Lung microvascular endothelial cell (primary cell): ENCODE data around the gene ACACB. TPM values are rescaled to one million over a fixed set of nuclear protein-coding genes. Genes with fewer than 3 reads are reported as not detected.
A peak's percentile ranks its signal among the peaks of the same experiment; 100 is the strongest.

Experiments used
- DNase-seq, 2 donors: peaks; one replicate each; pipeline versions ENCODE4 v3.0.0 to v3.0.0-alpha.2; 2010; ENCODE audit warnings: low read depth in 2 of 2
- total RNA-seq: library from RNA; depleted of rRNA; stranded (reverse); fragments of >200 nt; gene quantifications from 2 replicates; pipeline ENCODE4 v1.2.1, GENCODE V29; 2014

The ACACB gene
- total RNA-seq, 1 donor from 2014 or later = 3.4 TPM

DNA sequence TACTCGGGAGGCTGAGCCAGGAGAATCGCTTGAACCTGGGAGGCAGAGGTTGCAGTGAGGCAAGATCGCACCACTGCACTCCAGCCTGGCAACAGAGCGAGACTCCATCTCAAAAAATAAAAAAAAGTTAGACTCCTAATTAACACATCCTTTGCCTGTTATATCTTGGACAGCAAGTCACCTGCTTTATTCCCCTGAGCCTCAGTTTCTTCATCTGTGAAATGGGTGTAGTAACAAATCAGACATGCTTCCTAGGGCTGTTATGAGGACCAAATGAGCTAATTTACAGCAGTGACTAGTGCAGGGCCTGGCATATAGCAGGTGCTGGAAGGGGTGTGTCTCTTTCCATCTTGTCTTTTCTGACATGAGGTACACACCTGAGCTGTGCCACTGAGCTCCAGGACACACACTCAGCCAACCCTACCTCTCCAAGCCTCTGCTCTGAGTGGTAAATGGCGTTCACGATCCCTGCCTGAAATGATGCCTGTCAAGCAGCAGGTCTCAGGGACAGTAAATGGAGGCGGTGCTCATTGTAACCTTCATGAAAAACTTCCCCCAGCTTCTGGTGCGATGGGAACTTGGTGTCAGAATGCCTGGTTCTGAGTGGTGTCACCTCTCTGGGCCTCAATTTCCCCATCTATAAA lies 161.0 kb downstream of the ACACB start:
- no peak for DNase-seq

DNA sequence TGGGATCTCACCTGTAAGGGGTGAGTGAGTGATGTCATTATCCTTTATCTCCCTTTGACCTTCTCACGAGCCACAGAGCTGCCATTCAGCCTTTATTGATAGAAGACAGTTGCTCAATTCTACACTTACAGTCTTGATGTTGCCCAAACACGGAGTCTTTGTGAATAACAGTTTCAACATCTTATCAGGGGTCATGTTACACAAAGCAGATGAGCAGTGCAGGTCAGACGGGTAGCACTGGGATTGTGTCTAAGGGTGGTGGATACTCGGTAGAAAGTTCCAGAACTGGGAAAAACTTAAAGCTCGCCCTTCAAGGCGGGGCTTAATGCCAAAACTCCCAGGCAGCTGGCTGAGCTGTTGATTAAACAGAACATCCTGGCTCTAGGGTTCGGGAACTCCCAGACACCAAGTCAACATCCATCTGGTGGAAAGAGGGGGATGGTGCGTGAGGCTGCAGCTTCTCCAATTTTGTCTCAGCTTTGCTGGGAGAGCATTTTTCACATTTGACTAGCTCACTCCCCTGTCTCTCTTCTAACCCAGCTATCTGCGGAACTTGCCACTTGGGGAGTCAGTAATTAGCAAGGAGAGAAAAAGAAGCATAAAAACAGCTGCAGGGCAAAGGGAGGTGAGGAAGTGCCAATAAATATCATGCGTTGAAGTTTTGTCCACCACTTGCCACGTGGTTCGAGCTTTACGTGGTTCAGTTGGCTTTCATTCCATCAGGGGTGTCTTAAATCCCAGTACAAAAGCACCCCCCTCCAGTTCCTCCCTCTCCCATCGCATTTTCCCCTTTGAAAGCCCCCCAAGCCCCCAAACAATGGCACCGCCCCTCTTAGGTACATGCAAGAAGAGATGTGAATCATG lies 161.7 kb downstream of the ACACB start:
- DNase-seq = no peak

DNA sequence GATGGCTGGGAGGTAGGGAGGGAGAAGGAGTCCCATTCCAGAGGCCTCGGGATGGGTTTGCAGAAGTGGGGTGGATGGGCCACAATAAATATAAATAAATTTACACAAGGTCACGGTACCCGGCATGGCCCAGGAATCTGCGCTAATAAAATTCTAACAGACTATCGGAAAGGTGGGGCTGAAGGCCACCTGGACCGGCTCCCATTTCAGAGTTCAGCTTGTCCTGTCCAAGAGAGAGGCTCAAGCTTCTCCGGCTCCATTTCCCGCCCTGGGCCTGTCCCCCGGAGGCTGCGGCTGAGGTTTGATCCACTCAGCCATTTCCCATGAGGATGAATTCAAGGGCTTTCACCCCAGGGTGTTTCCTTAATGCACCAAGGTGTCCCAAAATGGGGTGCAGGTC lies 162.5 kb downstream of the ACACB start:
- DNase-seq = no peak

DNA sequence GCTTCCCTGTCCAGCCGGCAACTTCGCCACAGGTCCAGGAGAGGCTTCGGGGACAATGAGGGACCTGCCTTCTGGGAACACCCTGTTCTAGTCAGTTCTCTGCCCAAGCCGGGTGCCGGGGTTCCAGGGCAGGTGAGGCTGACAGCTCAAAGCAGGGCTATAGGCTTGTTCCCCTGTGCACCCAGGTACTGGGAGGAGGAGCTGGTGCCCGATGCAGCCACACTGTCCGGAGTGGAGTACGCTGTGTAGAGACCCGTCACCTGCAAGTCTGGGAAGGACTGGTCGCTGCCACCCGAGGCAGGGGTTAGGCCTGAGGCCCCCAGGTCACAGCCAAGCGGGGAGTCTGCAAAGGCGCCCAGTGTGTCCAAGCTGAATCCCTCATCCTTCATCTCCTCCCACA lies 163.1 kb downstream of the ACACB start:
- no peak for DNase-seq

DNA sequence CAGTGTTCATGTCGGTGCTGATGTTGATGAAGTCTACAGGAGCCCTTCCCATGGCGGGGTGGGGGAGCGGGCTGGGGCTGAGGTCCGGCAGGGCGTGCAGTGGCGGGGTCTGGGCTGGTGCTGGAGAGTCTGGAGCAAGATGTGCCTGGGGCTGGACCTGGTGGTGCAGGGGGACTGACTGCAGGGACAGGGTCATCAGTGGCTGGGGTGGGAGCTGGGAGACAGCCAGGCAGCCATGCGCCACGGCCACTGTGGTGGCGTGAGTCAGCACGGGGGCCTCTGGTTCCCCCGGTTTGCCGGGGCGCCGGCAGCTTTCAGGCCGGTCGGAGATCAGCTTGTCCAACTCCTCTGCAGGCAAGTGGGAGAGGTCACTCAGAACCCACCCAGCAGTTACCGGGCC lies 165.1 kb downstream of the ACACB start:
- DNase-seq = no peak

DNA sequence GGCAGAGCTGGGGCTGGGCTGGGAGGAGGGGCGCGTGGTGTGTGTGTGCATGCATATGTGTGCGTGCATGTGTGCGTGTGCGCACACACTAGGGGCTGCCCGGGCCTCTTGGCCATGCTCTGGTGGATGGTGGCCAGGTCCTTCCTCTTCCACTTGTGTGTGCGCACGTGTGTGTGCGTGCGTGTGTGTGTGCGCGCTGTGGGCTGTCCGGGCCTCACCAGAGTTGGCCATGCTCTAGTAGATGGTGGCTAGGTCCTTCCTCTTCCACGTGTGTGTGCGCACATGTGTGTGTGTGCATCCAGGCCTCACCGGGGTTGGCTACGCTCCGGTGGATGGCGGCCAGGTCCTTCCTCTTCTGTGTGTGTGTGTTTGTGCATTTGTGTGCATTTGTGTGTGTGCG lies 168.0 kb downstream of the ACACB start:
- no peak for DNase-seq

DNA sequence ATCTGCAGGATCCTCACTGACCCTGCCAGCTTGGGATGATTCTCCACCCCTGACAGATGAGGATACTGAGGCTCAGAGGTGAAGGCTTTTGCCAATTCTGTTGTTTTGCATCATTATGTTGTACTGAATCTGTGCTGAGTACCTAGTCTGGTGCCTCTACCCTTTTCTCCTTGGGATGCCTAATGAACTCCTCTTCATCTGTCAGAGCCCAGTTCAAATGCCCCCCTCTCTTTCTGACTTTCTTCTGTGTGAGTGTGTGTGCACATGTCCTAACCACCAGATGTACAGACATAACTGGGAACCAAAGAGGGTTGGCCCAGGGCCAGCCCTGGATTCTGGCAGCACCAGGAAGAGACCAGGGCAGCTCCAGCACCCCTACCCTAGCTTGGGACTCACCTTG lies 169.9 kb downstream of the ACACB start:
- DNase-seq = no peak

DNA sequence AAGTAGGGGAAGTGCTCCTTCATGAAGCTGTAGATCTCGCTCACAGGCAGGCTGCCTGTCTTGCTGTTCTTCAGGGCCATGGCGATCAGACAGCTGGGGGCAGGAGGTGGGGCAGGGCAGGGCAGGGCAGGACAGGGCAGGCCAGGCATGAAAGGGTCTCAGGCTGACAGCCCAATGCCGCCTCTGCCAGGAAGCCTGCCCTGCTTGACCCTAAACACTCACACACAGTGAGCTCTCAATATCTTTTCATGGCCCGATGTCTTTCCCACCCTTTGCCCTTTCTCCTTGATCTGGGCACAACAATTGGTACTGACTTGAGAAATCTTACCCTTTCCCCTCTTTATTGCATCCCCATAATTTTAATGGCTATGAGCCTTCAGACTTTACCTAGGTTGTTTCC lies 170.3 kb downstream of the ACACB start:
- no peak for DNase-seq

DNA sequence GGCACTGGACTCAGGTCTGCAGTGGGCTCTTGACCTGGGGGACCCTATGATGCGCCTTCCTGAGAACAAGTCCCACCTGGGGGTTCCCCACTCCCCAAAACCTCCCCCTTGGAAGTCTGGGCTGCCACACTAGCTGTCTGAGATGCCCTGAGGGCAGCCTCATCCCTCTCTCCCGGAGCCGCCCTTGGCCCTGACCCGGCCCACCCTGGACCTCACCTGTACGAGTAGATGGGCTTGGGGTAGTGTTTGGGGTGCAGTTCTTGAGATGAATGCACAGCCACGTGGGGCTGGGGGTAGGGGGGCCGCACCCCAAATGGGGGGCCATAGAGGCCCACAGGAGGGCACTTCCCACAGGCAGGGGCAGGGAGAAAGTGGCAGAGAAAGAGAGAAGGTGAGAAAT lies 170.8 kb downstream of the ACACB start:
- DNase-seq = no peak

DNA sequence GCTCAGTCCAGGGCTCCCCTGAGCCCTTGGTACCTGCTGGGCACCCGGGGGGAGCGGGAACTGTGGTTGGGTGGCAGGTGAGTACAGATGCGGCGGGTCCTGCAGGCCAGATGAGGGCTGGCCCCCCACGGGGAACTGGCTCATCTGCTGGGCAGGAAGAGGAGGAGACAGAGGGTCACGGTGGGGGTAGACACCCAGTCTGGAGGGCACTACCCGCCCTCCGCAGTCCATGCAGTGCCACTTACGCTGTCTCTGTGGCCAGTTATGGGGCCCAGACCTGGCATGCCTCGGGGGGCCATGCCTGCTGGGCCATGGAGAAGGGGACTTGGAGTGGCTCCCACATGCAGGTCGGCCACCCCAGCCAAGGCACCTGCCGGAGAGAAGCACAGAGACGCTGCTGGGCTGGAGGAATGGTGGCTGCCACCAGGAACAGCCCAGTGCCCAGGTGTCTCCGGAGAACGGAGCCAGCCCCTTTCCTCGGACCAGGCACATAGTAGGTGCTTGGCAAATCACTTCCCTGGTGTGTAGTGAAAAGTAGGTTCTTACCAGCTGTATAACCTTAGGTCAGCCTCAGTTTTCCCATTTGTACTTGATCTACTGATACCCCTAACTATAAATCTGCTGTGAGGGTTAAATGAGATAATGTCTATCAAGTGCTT lies 171.6 kb downstream of the ACACB start:
- no peak for DNase-seq

DNA sequence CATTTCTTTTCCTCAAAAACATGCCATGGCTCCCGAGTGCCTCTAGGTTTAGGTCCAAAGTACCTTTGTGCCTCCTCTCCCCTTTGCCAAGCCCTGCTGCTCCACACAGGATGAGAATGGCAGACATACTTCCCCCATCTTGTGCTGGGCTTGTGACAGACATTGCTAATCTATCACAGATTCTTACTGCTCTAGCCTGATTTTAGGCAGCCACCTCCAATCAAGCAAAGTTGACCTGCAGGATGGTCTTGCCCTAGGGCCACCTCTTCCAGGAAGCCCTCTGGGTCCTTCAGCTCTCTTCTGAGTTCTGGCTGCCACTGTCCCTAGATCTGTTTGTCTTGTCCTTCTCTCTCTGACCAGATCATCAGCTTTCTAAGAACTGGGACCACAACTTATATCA lies 172.2 kb downstream of the ACACB start:
- peak in 1 of 2 donors; percentile 11 for DNase-seq

DNA sequence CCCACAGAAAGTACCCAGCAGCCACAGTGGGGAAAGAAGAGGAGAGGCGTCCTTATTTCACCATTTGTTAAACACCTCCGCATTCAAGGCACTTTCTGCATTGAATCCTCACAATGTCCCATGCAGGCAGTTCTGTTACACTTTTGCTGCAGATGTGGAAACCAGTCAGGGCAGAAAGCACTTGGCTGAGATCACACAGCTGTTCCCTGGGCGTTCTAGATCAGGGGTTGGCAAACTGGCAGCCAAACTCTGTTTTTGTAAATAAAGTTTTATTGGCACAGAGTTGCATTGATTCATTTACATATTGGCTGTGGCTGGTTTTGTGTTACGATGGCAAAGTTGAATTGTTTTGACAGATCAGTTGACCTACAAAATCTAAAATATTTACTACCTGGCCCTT lies 172.6 kb downstream of the ACACB start:
- no peak for DNase-seq

DNA sequence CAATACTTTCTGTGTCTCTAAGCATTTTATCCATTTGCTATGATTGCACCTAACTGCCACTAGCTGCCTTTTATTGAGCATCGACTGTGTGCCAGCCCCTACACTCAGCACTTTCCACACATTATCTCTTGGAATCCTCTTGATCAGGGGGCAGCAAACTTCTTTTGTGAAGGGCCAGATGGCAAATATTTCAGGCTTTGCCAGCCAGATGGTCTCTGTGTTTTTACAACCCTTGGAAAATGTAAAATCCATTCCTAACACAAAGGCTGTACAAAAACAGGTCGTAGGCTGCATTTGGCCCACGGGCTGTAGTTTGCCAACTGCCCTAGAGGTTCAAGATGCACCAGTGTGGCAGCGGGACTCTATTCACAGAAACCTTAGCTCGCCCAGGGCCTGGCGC lies 173.2 kb downstream of the ACACB start:
- no peak for DNase-seq

DNA sequence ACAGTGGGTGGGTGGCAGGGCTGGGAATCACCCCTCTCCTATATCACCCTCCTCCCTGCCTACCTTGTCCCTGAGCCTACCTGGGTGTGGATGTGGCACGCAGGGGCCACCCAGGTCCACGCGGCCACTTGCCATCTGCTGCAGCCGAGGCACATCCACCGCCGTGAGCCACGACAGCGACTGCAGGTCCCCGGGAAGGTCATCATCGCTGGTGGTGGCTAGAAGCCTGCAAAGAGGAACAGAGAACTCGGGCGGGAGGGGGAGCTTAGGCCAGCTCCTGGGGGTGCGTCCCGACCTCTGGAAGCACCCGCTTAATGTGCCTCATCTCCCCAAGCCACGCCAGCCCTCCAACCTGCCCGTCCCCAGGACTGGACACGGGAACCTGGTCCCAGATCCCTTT lies 173.7 kb downstream of the ACACB start:
- DNase-seq = no peak

DNA sequence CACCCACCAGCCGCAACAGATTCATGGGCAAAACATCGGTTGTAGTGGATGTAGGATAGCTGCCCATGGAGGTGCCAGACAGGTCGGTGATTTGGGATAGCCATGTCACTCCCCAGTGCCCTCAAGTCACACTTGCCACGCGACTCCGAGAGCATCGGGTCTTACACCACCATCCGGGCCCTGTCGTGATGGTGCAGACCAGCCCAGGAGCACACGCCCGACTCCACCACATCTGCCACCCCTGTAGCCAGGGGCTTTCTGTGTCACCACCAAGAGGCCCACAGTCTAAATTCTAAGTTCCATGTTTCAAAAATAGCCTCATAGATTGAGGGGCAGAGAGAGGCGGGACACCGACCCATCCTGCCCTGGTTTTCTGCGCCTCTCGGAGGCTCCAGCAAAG lies 174.7 kb downstream of the ACACB start:
- DNase-seq = no peak

DNA sequence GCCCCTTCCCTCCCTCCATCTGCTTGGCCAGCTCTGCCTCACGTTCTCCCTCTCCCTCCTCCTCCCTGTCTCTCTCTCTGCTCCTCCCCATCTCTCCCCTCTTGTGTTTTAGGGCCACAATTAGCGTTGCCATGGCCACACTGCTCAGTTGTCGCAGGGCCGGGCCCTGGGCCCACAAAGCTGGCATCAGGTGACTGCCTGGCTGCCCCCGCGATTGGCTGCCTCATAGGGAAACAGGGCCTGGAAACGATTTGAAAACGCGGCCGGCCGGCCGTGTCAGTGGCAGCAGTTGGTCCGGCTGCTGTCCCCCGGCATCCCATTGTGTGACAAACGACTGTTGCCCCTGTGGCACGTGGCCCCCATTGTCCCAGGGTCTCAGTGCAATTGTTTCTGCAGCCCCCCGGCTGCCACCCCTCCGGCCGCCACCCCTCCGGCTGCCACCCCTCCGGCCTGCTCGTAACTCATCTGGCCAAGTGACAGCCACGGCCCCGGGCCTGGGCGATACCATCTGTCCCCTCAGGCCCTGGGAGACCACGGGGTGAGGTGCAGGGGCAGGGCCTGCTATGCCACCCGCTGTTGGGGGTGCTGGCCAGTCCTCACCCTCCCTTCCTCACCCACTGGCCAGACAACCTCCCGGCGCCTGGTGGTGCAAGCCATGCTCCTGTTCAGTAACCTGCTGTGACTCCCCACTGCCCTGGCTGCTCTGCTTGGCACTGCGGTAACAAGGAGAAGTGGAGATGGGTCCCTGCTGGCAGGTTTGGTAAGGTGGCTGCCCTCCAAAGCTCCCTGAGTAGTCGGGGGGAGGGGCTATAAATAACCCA lies 175.3 kb downstream of the ACACB start:
- DNase-seq = peak; percentile 16 to 65

DNA sequence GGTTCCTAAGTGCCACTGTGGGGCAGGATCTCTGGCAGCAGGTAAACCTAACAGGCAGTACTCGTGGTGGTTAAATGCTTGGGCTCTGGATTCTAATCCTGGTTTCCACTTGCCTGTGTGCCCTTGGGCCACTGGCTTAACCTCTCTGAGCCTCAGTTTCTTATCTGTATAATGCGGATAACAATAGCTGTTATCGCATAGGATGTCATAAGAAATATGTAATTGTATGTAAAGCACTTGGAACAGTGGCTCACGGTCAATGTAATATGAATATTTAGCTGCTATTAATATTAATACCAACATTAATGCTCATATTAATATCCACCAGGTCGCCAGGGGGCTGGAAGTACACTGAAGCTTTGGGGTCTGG lies 175.9 kb downstream of the ACACB start:
- DNase-seq = no peak

DNA sequence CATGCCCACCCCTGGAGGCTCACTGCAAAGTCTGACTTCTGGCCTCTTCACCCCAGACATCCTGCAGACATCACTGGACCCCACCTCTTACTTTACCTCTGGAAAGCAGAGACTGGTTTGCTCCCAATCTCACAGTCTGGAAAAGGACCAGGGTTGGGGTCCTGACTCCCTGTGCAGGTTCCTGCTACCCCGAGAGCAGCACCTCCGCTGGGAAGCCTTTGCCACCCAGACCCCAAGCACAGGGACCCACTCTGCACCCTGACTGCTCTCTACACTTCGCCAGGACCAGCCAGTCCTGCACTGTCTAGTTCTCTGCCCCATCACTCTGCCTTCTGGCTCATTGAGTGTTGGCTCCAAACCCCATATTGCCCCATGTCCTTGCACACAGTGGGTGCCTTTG lies 176.7 kb downstream of the ACACB start:
- DNase-seq = no peak

DNA sequence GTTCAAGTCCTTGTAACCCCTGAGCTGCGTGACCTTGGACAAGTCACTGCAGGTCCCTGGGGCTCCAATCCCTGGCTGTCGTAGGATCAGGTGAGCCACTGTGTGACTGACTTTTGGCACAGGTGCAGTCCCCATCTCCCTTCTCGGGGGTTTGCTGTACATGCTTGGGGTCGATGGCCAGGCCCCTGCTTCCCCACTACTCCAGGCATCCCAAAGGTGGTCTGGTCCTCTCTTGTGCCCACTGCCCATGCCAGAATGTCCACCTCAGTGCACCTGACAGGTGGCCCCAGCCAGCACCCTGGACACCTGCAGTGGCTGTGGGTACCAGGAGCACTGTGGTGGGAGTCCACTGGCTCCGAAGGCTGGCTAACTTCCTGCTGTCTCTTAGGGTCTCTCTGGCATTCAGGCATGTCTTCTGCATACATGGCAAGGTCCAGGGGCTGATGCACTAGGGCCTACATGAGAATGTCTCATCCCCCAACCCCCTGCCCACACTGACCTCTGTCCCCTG lies 178.0 kb downstream of the ACACB start:
- no peak for DNase-seq

DNA sequence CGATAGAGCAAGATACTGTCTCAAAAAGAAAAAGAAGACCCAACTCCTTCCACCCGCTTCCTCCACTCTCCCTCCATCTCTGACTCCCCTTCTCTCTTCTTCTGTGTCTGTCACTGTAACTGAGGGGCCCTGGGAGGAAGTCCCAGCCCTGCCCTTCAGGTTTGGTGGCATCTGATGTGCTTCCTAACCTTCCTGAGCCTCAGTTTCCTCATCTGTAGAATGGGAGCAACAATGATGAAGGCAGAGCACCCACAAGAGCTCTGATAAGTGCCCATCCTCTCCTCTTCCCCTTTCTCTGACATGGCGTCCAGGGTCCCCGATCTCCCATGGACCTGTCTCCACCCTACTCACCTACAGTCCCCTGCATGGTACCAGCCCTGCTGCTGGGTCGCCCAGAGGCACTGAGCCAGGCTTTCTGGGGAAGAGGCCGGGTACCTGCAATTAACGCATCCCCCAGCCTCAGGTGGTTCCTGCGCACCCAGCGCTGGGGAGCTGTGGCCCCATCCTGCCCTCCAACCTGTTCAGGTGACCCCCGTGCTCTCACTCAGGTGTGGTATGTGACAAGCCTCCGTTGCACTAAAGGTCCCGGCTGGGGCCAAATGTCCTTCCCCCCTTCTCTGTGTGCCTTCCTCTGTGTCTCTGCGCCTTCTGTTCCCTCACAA lies 179.5 kb downstream of the ACACB start:
- DNase-seq = no peak

DNA sequence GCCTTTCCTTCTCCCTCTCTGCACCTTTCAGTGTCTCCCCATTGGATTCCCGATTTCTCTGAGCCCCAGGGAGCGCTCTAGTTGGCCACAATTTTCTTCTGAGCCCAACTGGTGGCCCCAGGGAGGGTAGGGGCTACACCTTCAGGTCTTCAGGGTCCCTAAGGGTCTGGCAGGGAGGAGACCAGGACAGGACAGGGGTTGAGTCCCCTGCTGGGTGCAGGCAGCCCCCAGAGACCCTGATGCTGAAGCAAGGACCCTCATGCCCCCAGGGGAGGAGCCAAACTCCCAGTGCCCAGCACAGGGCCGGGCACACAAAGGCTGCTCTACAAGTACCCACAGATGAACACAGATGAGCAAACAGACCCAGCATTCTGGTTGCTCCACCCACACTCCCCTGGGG lies 180.0 kb downstream of the ACACB start:
- DNase-seq = no peak
